Neural progenitor cell (in vitro differentiated cells): ENCODE results near the gene NOS3. TPM values are rescaled to one million over a fixed set of nuclear protein-coding genes. Genes with fewer than 3 reads are reported as not detected.
A peak's percentile ranks its signal among the peaks of the same experiment; 100 is the strongest.

Source experiments
- DNase-seq: peaks from one replicate; pipeline ENCODE4 v3.0.0-alpha.2; 2016; ENCODE audit warnings: low spot score
- H2AFZ ChIP-seq: fragments of 200-600 bp; sonication (generic); replicated peaks from 2 replicates; pipeline ENCODE4 v1.6.1; 2016; ENCODE audit warnings: antibody characterized with exemption
- H3F3A ChIP-seq: fragments of 200-600 bp; sonication (generic); 2 replicates; pipeline ENCODE4 v1.6.1; 2016; ENCODE audit warnings: antibody characterized with exemption, low read depth
- H3K27ac ChIP-seq: fragments of 200-600 bp; sonication (generic); 2 replicates; pipeline ENCODE4 v1.5.1; 2016; ENCODE audit warnings: mild to moderate bottlenecking
- H3K27me3 ChIP-seq: fragments of 200-600 bp; sonication (generic); 2 replicates; pipeline ENCODE4 v1.6.1; 2016; ENCODE audit warnings: mild to moderate bottlenecking, moderate library complexity
- H3K36me3 ChIP-seq: fragments of 200-600 bp; sonication (generic); 2 replicates; pipeline ENCODE4 v1.5.1; 2016
- H3K4me1 ChIP-seq: fragments of 200-600 bp; sonication (generic); 2 replicates; pipeline ENCODE4 v1.6.1; 2016; ENCODE audit warnings: mixed run types
- H3K4me2 ChIP-seq: fragments of 200-600 bp; sonication (generic); 2 replicates; pipeline ENCODE4 v1.6.1; 2016
- H3K4me3 ChIP-seq: fragments of 200-600 bp; sonication (generic); 2 replicates; pipeline ENCODE4 v1.5.1; 2016
- H3K79me2 ChIP-seq: fragments of 200-600 bp; sonication (generic); 2 replicates; pipeline ENCODE4 v1.6.1; 2016; ENCODE audit warnings: low read depth
- H3K9ac ChIP-seq: fragments of 200-600 bp; sonication (generic); 2 replicates; pipeline ENCODE4 v1.6.1; 2016
- H3K9me3 ChIP-seq: fragments of 200-600 bp; sonication (generic); 2 replicates; pipeline ENCODE4 v1.5.1; 2016; ENCODE audit warnings: low read depth
- H4K20me1 ChIP-seq: fragments of 200-600 bp; sonication (generic); 2 replicates; pipeline ENCODE4 v1.6.1; 2016; ENCODE audit warnings: low read depth
- H3K27ac Mint-ChIP-seq: 3 replicates; pipeline ENCODE4 v1.8.0; 2021; ENCODE audit warnings: mixed read lengths
- H3K27me3 Mint-ChIP-seq: 2 replicates; pipeline ENCODE4 v1.8.0; 2022; ENCODE audit warnings: low read depth, mild to moderate bottlenecking, inconsistent platforms, moderate library complexity, mixed read lengths; ENCODE audit not compliant: insufficient read depth
- H3K36me3 Mint-ChIP-seq: 3 replicates; pipeline ENCODE4 v1.8.0; 2021; ENCODE audit warnings: mixed read lengths
- H3K4me1 Mint-ChIP-seq: 3 replicates; pipeline ENCODE4 v1.8.0; 2021; ENCODE audit warnings: mixed read lengths
- H3K4me3 Mint-ChIP-seq: 3 replicates; pipeline ENCODE4 v1.8.0; 2021; ENCODE audit warnings: mild to moderate bottlenecking, moderate library complexity, mixed read lengths
- H3K9me3 Mint-ChIP-seq: 3 replicates; pipeline ENCODE4 v1.8.0; 2020; ENCODE audit warnings: mixed read lengths
- EZH2 ChIP-seq: fragments of 200-600 bp; sonication (generic); IDR thresholded peaks from 2 replicates; pipeline ENCODE4 v1.6.1; 2017; ENCODE audit warnings: antibody characterized with exemption, mild to moderate bottlenecking, moderate library complexity
- EZH2phosphoT487 ChIP-seq: fragments of 200-600 bp; sonication (generic); IDR thresholded peaks from 2 replicates; pipeline ENCODE4 v1.6.1; 2017; ENCODE audit warnings: antibody characterized with exemption
- total RNA-seq: library from RNA; depleted of rRNA; stranded (reverse); fragments of >200 nt; gene quantifications from 2 replicates; pipeline ENCODE4 v1.2.3, GENCODE V29; 2015; ENCODE audit warnings: low replicate concordance
- TF ChIP-seq, protein P1 (sequence below): fragments of 200-600 bp; sonication (generic); IDR thresholded peaks from 2 replicates; pipeline ENCODE4 v1.5.1; 2017; ENCODE audit warnings: antibody characterized with exemption, mild to moderate bottlenecking

NOS3 gene
- total RNA-seq, 1 donor from 2014 or later = 1.3 TPM

DNA sequence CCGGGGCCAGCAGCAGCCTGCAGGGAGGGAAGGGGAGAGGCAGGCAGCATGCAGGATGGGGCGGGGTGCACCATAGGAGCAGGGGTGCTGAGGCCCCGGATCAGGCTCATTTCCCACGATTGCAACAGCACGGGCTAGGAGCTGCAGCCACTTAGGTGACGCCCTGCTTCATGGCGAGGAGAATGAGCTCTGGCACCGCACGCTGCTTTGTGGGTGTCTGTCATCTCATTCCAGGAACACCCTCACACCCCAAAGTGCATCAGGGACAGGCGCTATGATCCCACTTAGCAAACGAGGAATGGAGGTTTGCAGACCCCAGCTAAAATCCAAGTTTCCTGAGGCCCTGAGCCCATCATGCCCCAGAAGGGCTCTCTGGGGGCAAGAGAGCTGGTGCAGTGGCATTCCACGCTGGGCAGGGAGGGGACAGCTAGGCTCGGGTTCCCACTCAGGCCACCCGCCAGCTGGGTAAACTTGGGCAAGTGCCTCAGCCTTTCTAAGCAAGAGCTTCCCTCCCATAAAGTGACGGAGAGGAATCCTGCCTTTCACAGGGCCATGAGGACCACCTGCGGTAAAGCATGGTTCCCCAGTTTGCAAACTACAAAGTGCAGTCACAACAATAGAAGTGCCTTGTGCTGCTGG is 22.0 kb upstream of the NOS3 start:
- no peaks in the 10 kb centered on the region for H3K79me2 ChIP-seq
- no peaks in the 10 kb centered on the region for H4K20me1 ChIP-seq
- peaks cover 8% of the 10 kb centered on the region for H3F3A ChIP-seq
- peaks cover 18% of the 10 kb centered on the region for H3K27me3 Mint-ChIP-seq
- H3K4me1 Mint-ChIP-seq = peaks cover 44% of the 10 kb centered on the region
- H3K27ac ChIP-seq = no peak overlapping the region
- H2AFZ ChIP-seq = no peak overlapping the region
- no peak overlapping the region for H3K4me3 ChIP-seq
- peak; percentile 39 for DNase-seq
- no peaks in the 10 kb centered on the region for H3K9me3 Mint-ChIP-seq
- H3K4me3 Mint-ChIP-seq = no peak overlapping the region
- no peak overlapping the region for H3K27ac Mint-ChIP-seq
- TF ChIP-seq, protein P1, sequence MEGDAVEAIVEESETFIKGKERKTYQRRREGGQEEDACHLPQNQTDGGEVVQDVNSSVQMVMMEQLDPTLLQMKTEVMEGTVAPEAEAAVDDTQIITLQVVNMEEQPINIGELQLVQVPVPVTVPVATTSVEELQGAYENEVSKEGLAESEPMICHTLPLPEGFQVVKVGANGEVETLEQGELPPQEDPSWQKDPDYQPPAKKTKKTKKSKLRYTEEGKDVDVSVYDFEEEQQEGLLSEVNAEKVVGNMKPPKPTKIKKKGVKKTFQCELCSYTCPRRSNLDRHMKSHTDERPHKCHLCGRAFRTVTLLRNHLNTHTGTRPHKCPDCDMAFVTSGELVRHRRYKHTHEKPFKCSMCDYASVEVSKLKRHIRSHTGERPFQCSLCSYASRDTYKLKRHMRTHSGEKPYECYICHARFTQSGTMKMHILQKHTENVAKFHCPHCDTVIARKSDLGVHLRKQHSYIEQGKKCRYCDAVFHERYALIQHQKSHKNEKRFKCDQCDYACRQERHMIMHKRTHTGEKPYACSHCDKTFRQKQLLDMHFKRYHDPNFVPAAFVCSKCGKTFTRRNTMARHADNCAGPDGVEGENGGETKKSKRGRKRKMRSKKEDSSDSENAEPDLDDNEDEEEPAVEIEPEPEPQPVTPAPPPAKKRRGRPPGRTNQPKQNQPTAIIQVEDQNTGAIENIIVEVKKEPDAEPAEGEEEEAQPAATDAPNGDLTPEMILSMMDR = no peak
- TF ChIP-seq EZH2 = no peak
- no peak for TF ChIP-seq EZH2phosphoT487
- H3K4me2 ChIP-seq = peak overlapping the region; percentile 60
- H3K36me3 ChIP-seq = no peaks in the 10 kb centered on the region
- H3K27me3 ChIP-seq = peaks cover 9% of the 10 kb centered on the region
- peaks cover 2% of the 10 kb centered on the region for H3K36me3 Mint-ChIP-seq
- H3K9me3 ChIP-seq = no peaks in the 10 kb centered on the region
- no peak overlapping the region for H3K9ac ChIP-seq
- H3K4me1 ChIP-seq = peaks cover 40% of the 10 kb centered on the region

GRCh38 chr7:150969475-150969874 is 21.3 kb upstream of the NOS3 start:
- H3K27ac Mint-ChIP-seq = peak overlapping the region; percentile 51
- peak overlapping the region; percentile 60 for H3K4me2 ChIP-seq

DNA sequence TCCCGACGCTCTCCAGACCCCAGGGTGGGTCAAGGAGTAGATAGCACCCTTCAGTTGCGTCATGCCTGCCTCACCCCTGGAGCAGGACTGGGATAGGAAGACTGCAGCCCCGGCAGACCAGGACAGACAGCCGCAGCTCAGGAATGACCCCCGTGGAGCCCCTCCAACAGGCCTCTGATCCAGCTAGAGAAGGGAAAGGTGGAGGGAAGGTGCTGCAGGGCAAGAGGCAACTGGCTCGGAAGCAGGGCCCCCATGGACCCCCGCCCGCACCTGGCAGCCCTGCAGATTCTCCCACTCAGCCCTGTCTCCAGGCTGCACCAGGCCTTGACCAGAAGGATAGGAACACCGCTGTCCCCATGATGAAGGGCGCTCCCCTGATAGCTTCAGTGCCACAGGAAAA is 20.4 kb upstream of the NOS3 start:
- Histone ChIP-seq H3K9ac (no peak overlapping the region), H2AFZ (no peak overlapping the region), H3K36me3 (no peaks in the 10 kb centered on the region), H3K9me3 (no peaks in the 10 kb centered on the region), H3K4me2 (peak overlapping the region; percentile 70), H3K27me3 (peaks cover 23% of the 10 kb centered on the region), H3F3A (peaks cover 11% of the 10 kb centered on the region), H3K27ac (no peak overlapping the region), H4K20me1 (peaks cover 2% of the 10 kb centered on the region), H3K79me2 (no peaks in the 10 kb centered on the region), H3K4me1 (peaks cover 49% of the 10 kb centered on the region), H3K4me3 (no peak overlapping the region)
- DNase-seq = no peak
- no peaks in the 10 kb centered on the region for H3K9me3 Mint-ChIP-seq
- H3K27ac Mint-ChIP-seq = no peak overlapping the region
- peaks cover 15% of the 10 kb centered on the region for H3K27me3 Mint-ChIP-seq
- peak overlapping the region; percentile 8 for H3K4me3 Mint-ChIP-seq
- TF ChIP-seq EZH2 = no peak
- H3K36me3 Mint-ChIP-seq = peaks cover 2% of the 10 kb centered on the region
- H3K4me1 Mint-ChIP-seq = peaks cover 38% of the 10 kb centered on the region

More at GRCh38 chr7:150969475-150969874, 21.3 kb upstream of the NOS3 start:
- Mint-ChIP-seq H3K27me3 (peaks cover 18% of the 10 kb centered on the region), H3K4me3 (no peak overlapping the region), H3K9me3 (no peaks in the 10 kb centered on the region), H3K4me1 (peaks cover 40% of the 10 kb centered on the region), H3K36me3 (peaks cover 2% of the 10 kb centered on the region)
- Histone ChIP-seq H2AFZ (no peak overlapping the region), H3K27ac (no peak overlapping the region), H3F3A (peaks cover 8% of the 10 kb centered on the region), H4K20me1 (no peaks in the 10 kb centered on the region), H3K79me2 (no peaks in the 10 kb centered on the region), H3K27me3 (peaks cover 16% of the 10 kb centered on the region), H3K36me3 (no peaks in the 10 kb centered on the region), H3K9me3 (no peaks in the 10 kb centered on the region), H3K4me1 (peaks cover 46% of the 10 kb centered on the region), H3K9ac (no peak overlapping the region), H3K4me3 (no peak overlapping the region)
- TF ChIP-seq EZH2phosphoT487 = no peak
- TF ChIP-seq, protein P1 = no peak
- no peak for TF ChIP-seq EZH2
- no peak for DNase-seq
